Transverse colon (tissue), 4 donors: ENCODE results near the gene SGCE. TPM values are rescaled to one million over a fixed set of nuclear protein-coding genes. Genes with fewer than 3 reads are reported as not detected.

Experiments used
- DNase-seq: peaks from one replicate; pipeline ENCODE4 v3.0.0-alpha.2; 2019
- H3K27ac ChIP-seq, 4 donors: fragments of 200-600 bp; sonication (generic); 2 replicates each; pipeline ENCODE4 v1.5.1; 2016 to 2018; ENCODE audit warnings: inconsistent platforms in 4 of 4
- H3K27me3 ChIP-seq: fragments of 200-600 bp; sonication (generic); 2 replicates; pipeline ENCODE4 v1.5.1; 2017; ENCODE audit warnings: inconsistent platforms
- H3K36me3 ChIP-seq, 4 donors: fragments of 200-600 bp; sonication (generic); 2 replicates each; pipeline ENCODE4 v1.5.1; 2017 to 2019; ENCODE audit warnings: inconsistent platforms in 4 of 4
- H3K4me1 ChIP-seq, 4 donors: fragments of 200-600 bp; sonication (generic); 2 replicates each; pipeline ENCODE4 v1.5.1; 2017 to 2020; ENCODE audit warnings: inconsistent platforms in 4 of 4
- H3K4me3 ChIP-seq, 4 donors: fragments of 200-600 bp; sonication (generic); 1 replicate in 1 of 4; 2 replicates in 3 of 4; pipeline versions ENCODE4 v1.5.1 to v1.6.1; 2017 to 2019; ENCODE audit warnings: inconsistent platforms in 4 of 4
- H3K9me3 ChIP-seq, 2 donors: fragments of 200-600 bp; sonication (generic); 2 replicates each; pipeline ENCODE4 v1.5.1; 2017 to 2019; ENCODE audit warnings: inconsistent platforms in 2 of 2
- EP300 ChIP-seq: sonication (generic); formaldehyde crosslinking; IDR thresholded peaks from one replicate; pipeline ENCODE4 v1.6.1; 2017; ENCODE audit warnings: antibody characterized with exemption, low read depth
- POLR2A ChIP-seq: fragments of 450-650 bp; IDR thresholded peaks from one replicate; pipeline ENCODE4 v1.6.1; 2016; ENCODE audit warnings: antibody characterized with exemption, mild to moderate bottlenecking, moderate library complexity
- POLR2AphosphoS5 ChIP-seq, 3 donors: sonication (generic); formaldehyde crosslinking; IDR thresholded peaks; one replicate each; pipeline ENCODE4 v1.6.1; 2016; ENCODE audit warnings: antibody characterized with exemption in 3 of 3
- WGBS, 2 donors: methylation state at CpG; one replicate each; pipeline ENCODE4 v1.1.5; 2018; ENCODE audit warnings: low coverage in 1 of 2; 5-methylcytosine and 5-hydroxymethylcytosine counted together
- in situ Hi-C, 4 donors: fragments of 200-750 bp; cut with MboI; loops; one replicate each; pipeline versions ENCODE4 v1.15.0 to v1.15.1; 2017; ENCODE audit warnings: low sequenced_read_pairs in 3 of 4, low pct_ligation_motif_present in 1 of 4, low pct_unique_long_range_greater_than_20kb in 1 of 4
- intact Hi-C: fragments of 100-400 bp; cut with DNase I; formaldehyde crosslinking; loops from one replicate; pipeline ENCODE4 v1.15.1; 2023; ENCODE audit warnings: low total_unique reads
- total RNA-seq, 4 donors: library from RNA; depleted of rRNA; stranded (reverse); fragments of >200 nt; gene quantifications; one replicate each; pipeline ENCODE4 v1.1.0, GENCODE V29; 2016
- TF ChIP-seq, protein P1 (sequence below), 5 experiments: fragments of 200-600 bp in 3 of 5; fragments of 450-650 bp in 2 of 5; sonication (generic) in 3 of 5; IDR thresholded peaks; 1 replicate in 2 of 5; 2 replicates in 3 of 5; pipeline ENCODE4 v1.5.1; 2016 to 2017; ENCODE audit warnings: antibody characterized with exemption in 5 of 5, inconsistent platforms in 3 of 5, mild to moderate bottlenecking in 2 of 5, moderate library complexity in 1 of 5

SGCE gene
- total RNA-seq, 4 donors from 2014 or later, result 24.1 to 62.1 (median 33.2) TPM

GRCh38 chr7:94662548-94662947 lies 6.6 kb upstream of the SGCE start:
- H3K27me3 ChIP-seq, result no peaks in the 10 kb centered on the region
- intact Hi-C loops (no loop called here), in situ Hi-C loops (no loop called here)
- H3K36me3 ChIP-seq, result no peaks in the 10 kb centered on the region
- 54 to 91% methylated on average over 1 of the region's 1 CpG for WGBS, 2 donors
- no peak overlapping the region for H3K27ac ChIP-seq
- H3K4me3 ChIP-seq, result no peak overlapping the region
- TF ChIP-seq POLR2A, result no peak
- TF ChIP-seq, protein P1, sequence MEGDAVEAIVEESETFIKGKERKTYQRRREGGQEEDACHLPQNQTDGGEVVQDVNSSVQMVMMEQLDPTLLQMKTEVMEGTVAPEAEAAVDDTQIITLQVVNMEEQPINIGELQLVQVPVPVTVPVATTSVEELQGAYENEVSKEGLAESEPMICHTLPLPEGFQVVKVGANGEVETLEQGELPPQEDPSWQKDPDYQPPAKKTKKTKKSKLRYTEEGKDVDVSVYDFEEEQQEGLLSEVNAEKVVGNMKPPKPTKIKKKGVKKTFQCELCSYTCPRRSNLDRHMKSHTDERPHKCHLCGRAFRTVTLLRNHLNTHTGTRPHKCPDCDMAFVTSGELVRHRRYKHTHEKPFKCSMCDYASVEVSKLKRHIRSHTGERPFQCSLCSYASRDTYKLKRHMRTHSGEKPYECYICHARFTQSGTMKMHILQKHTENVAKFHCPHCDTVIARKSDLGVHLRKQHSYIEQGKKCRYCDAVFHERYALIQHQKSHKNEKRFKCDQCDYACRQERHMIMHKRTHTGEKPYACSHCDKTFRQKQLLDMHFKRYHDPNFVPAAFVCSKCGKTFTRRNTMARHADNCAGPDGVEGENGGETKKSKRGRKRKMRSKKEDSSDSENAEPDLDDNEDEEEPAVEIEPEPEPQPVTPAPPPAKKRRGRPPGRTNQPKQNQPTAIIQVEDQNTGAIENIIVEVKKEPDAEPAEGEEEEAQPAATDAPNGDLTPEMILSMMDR (IDR thresholded peaks at IDR 0.05), result no peak
- no peak for TF ChIP-seq EP300
- no peak for TF ChIP-seq POLR2AphosphoS5 (IDR thresholded peaks at IDR 0.05)
- no peak for DNase-seq
- H3K9me3 ChIP-seq, result no peaks in the 10 kb centered on the region
- H3K4me1 ChIP-seq, result no peaks in the 10 kb centered on the region

DNA sequence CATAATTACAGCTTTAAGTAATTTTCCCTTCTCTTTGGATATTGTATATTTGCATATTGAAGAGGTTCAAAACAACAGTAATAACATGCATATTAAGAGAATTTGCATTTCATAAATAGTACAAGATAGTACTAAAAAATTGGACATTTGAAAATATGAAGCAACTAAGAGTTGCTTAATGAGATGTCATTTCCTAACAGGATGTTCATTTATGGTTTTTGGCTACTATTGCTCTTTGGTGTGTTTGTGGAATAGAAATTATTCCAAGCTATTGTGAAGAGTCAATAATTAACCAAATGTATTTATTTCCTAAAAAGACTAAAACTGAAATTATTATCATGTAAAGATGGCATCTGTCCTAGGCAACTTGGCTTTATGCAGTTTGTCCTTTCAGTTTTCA lies 4.1 kb upstream of the SGCE start:
- H3K4me3 ChIP-seq, result no peak overlapping the region
- TF ChIP-seq POLR2A, result no peak
- TF ChIP-seq, protein P1 (IDR thresholded peaks at IDR 0.05), result no peak
- TF ChIP-seq POLR2AphosphoS5 (IDR thresholded peaks at IDR 0.05), result no peak
- no peak for TF ChIP-seq EP300
- in situ Hi-C loops, result no loop called here
- peaks cover 15% of the 10 kb centered on the region for H3K27me3 ChIP-seq
- H3K36me3 ChIP-seq, result no peaks in the 10 kb centered on the region
- no peak for DNase-seq
- H3K27ac ChIP-seq, result no peak overlapping the region
- no peaks in the 10 kb centered on the region for H3K9me3 ChIP-seq
- H3K4me1 ChIP-seq, result peaks cover 0 to 20% (median 7%) of the 10 kb centered on the region in 4 donors
- intact Hi-C loops, result no loop called here

DNA sequence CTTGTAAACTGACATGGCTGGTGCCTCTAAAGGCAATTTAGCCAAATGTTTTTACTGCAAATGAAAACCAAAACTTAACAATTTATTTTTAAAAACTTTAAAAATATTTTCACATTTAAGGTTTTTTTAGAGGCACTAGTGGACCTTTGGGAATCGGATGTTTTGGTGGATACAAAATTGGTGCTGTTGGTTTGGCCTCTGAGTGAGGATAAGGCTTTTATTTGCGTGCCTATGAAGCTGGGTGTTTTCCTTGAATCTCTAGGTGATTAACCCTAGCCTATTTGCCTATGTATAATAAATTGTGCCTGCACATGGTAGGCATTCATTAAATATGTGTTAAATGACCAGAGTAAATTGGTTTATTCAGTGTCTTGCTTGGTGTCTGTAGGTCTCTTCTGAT lies 2.9 kb upstream of the SGCE start:
- peaks cover 27% of the 10 kb centered on the region for H3K27me3 ChIP-seq
- TF ChIP-seq EP300 (no peak), POLR2A (no peak), POLR2AphosphoS5 (IDR thresholded peaks at IDR 0.05) (no peak)
- TF ChIP-seq, protein P1 (IDR thresholded peaks at IDR 0.05), result no peak
- peak overlapping the region in 2 of 4 donors; percentile 33 to 77 for H3K27ac ChIP-seq
- peak overlapping the region in 1 of 4 donors; percentile 66 for H3K4me3 ChIP-seq
- no peaks in the 10 kb centered on the region for H3K9me3 ChIP-seq
- in situ Hi-C loops, result no loop called here
- DNase-seq, result no peak
- 63 to 74% methylated on average over 2 of the region's 2 CpGs for whole genome bisulfite sequencing, 2 donors
- H3K4me1 ChIP-seq, result peaks cover 0 to 32% (median 9%) of the 10 kb centered on the region in 4 donors
- intact Hi-C loops, result loop anchor here (5.0 kb wide), 1 partner anchor 362 kb away; no protein-coding TSS in a partner anchor
- no peaks in the 10 kb centered on the region for H3K36me3 ChIP-seq

- WGBS, 2 donors, result 60 to 61% methylated on average over 1 to 38 of the region's 38 CpGs
- in situ Hi-C loops, result no loop called here
- peak overlapping the region in 3 of 4 donors; percentile 12 to 66 (median 39) for H3K4me3 ChIP-seq
- TF ChIP-seq POLR2AphosphoS5 (IDR thresholded peaks at IDR 0.05) (no peak), EP300 (no peak), POLR2A (no peak)
- TF ChIP-seq, protein P1 (IDR thresholded peaks at IDR 0.05), result no peak
- no peaks in the 10 kb centered on the region for H3K9me3 ChIP-seq
- no peaks in the 10 kb centered on the region for H3K36me3 ChIP-seq
- intact Hi-C loops, result loop anchor here (5.0 kb wide), 1 partner anchor 361 kb away; no protein-coding TSS in a partner anchor
- peak overlapping the region; percentile 42 to 77 (median 70) for H3K27ac ChIP-seq
- peak; percentile 96 for DNase-seq
- peaks cover 0 to 35% (median 9%) of the 10 kb centered on the region in 4 donors for H3K4me1 ChIP-seq
- peaks cover 35% of the 10 kb centered on the region for H3K27me3 ChIP-seq
Measured at GRCh38 chr7:94657771-94658693, 2.1 kb upstream of the SGCE start.
